Mammary epithelial cell (primary cell): ENCODE results near the gene USP32.

Experiments
- EZH2 ChIP-seq: IDR thresholded peaks from 2 replicates; pipeline ENCODE4 v1.6.1; 2012; ENCODE audit warnings: low read length, inconsistent platforms, borderline replicate concordance
- TF ChIP-seq, protein P1 (sequence below), 2 donors: IDR thresholded peaks in 1 of 2; conservative IDR thresholded peaks in 1 of 2; 2 replicates each; pipeline ENCODE4 v1.5.1; 2011 to 2012; ENCODE audit warnings: inconsistent platforms in 2 of 2, low read length in 2 of 2, mild to moderate bottlenecking in 2 of 2, control low read depth in 1 of 2, low read depth in 1 of 2; ENCODE audit not compliant: insufficient read depth in 1 of 2; ENCODE audit errors: extremely low read depth in 1 of 2

GRCh38 chr17:60372790-60373483 is 19.0 kb downstream of the USP32 start:
- TF ChIP-seq, protein P1, sequence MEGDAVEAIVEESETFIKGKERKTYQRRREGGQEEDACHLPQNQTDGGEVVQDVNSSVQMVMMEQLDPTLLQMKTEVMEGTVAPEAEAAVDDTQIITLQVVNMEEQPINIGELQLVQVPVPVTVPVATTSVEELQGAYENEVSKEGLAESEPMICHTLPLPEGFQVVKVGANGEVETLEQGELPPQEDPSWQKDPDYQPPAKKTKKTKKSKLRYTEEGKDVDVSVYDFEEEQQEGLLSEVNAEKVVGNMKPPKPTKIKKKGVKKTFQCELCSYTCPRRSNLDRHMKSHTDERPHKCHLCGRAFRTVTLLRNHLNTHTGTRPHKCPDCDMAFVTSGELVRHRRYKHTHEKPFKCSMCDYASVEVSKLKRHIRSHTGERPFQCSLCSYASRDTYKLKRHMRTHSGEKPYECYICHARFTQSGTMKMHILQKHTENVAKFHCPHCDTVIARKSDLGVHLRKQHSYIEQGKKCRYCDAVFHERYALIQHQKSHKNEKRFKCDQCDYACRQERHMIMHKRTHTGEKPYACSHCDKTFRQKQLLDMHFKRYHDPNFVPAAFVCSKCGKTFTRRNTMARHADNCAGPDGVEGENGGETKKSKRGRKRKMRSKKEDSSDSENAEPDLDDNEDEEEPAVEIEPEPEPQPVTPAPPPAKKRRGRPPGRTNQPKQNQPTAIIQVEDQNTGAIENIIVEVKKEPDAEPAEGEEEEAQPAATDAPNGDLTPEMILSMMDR (conservative IDR thresholded peaks at IDR 0.05 in 1 of 2, IDR thresholded peaks at IDR 0.05 in 1 of 2; ENCODE audit: extremely low read depth in 1 of 2, insufficient read depth in 1 of 2, low read depth in 1 of 2, low read length in 2 of 2) = no peak
- TF ChIP-seq EZH2 = no peak
